AG04450 (cell line): ENCODE data around the gene ARHGAP15. TPM values are rescaled to one million over a fixed set of nuclear protein-coding genes. Genes with fewer than 3 reads are reported as not detected.

ENCODE experiments used
- CTCF ChIA-PET: fragments of 300-600, 350-600 bp; formaldehyde crosslinking; extraction: SDS; loops from one replicate; lab custom pipeline; 2022; ENCODE audit warnings: antibody characterized with exemption, inconsistent platforms; lab: Charles Lee
- POLR2A ChIA-PET: fragments of 350-600 bp; formaldehyde crosslinking; extraction: SDS; loops from one replicate; lab custom pipeline; 2021; ENCODE audit warnings: antibody characterized with exemption, inconsistent platforms; lab: Yijun Ruan, JAX
- DNase-seq: peaks from one replicate; pipeline ENCODE4 v3.0.0-alpha.2; 2011; ENCODE audit warnings: low read depth, low spot score
- H3K27ac ChIP-seq: one replicate; pipeline ENCODE4 v1.5.1; 2012; ENCODE audit warnings: low read depth, low read length, control low read depth
- H3K27me3 ChIP-seq: one replicate; pipeline ENCODE4 v1.6.0; 2012; ENCODE audit warnings: low read length; ENCODE audit not compliant: control insufficient read depth, insufficient read depth
- H3K4me3 ChIP-seq: 2 replicates; pipeline ENCODE4 v1.5.1; 2011; ENCODE audit warnings: mild to moderate bottlenecking, low read depth, low read length, control low read depth
- H3K9me3 ChIP-seq: 2 replicates; pipeline ENCODE4 v1.5.1; 2012; ENCODE audit warnings: low read length; ENCODE audit not compliant: control insufficient read depth, insufficient read depth
- CTCF ChIP-seq: IDR thresholded peaks from 2 replicates; pipeline ENCODE4 v1.5.1; 2011; ENCODE audit warnings: low read depth, low read length, control low read depth, inconsistent platforms
- polyA plus RNA-seq: library from polyadenylated mRNA; depleted of rRNA; stranded (reverse); fragments of >200 nt; gene quantifications from 2 replicates; pipeline ENCODE4 v1.2.3, GENCODE V29; 2011

ARHGAP15 gene
- polyA plus RNA-seq, 1 experiment = not detected

GRCh38 chr2:143732076-143732475 is 602.9 kb downstream of the ARHGAP15 start:
- Histone ChIP-seq H3K27ac (no peak overlapping the region), H3K9me3 (no peaks in the 10 kb centered on the region), H3K27me3 (no peaks in the 10 kb centered on the region), H3K4me3 (no peak overlapping the region)
- ChIA-PET CTCF (no interaction called here), POLR2A (no interaction called here)
- no peak for DNase-seq
- no peak for TF ChIP-seq CTCF

DNA sequence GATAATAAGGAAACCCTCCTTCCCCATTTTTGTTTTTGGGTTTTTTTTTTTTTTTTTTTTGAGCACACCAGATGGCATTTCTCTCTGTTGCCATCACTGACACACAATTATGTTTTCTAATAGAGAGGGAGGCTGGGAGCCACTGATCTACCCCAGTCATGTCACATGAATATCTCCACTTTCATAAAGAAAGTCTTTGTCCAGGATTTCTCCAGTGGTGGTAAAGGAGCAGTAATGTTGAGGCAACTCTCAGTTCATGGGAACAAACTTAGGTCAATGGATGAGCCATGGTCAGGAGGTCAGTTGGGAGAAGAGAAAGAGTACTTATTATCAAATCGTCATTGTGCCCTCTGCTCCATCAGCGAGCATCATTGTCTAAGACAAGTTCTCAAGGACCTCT is 603.7 kb downstream of the ARHGAP15 start:
- Histone ChIP-seq H3K9me3 (no peaks in the 10 kb centered on the region), H3K27me3 (no peaks in the 10 kb centered on the region), H3K27ac (no peak overlapping the region), H3K4me3 (no peak overlapping the region)
- ChIA-PET CTCF (no interaction called here), POLR2A (no interaction called here)
- no peak for DNase-seq
- TF ChIP-seq CTCF = no peak

DNA sequence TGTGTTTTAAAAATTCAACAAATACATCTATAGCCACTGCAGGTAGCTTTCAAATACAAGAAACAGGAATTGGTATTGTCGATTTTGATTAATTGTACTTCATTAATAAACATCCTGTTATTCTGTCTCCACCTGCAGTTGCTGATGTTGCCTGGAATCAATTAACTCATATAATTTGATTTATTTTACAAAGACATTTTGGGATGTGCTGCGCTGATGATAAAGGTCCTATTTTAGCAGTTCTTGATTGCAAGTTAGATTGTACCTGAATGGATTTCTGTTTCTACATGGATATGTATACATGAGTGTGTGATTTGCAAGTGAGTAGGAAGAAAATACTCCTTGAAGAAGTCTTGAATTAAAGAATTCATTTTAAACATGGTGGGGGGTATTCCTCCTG is 605.3 kb downstream of the ARHGAP15 start:
- DNase-seq = no peak

GRCh38 chr2:143736904-143737303 is 607.7 kb downstream of the ARHGAP15 start:
- no peak for TF ChIP-seq CTCF
- no peaks in the 10 kb centered on the region for H3K27me3 ChIP-seq
- H3K9me3 ChIP-seq = no peaks in the 10 kb centered on the region
- no peak for DNase-seq
- ChIA-PET POLR2A (no interaction called here), CTCF (no interaction called here)
- no peak overlapping the region for H3K4me3 ChIP-seq
- H3K27ac ChIP-seq = no peak overlapping the region

More for the DNA sequence above, 605.3 kb downstream of the ARHGAP15 start:
- no peak overlapping the region for H3K27ac ChIP-seq
- ChIA-PET POLR2A (no interaction called here), CTCF (no interaction called here)
- H3K4me3 ChIP-seq = no peak overlapping the region
- H3K9me3 ChIP-seq = no peaks in the 10 kb centered on the region
- H3K27me3 ChIP-seq = no peaks in the 10 kb centered on the region
- no peak for TF ChIP-seq CTCF

DNA sequence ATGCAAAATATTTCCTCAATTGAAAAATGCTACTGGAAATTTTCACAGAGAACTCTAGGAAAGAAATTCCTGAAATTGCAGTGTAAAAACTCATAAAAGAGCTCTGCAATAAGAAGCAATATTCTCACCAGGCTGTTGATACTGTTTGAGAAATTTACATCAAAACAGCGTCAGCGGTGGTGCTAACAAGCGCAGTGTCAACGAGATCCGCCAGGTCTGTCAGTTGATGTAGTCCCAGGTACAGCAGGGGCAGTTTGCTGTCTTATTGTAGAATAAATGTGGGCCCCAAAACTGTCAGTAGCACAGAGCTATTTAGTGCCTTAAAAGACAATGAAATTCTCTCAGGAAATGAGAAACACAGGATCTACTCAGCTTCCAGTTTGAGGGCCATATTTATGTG is 611.2 kb downstream of the ARHGAP15 start:
- H3K9me3 ChIP-seq = no peaks in the 10 kb centered on the region
- no peak for TF ChIP-seq CTCF
- POLR2A ChIA-PET = no interaction called here
- CTCF ChIA-PET = interaction anchor here (1.5 kb wide), 1 partner anchor 11 kb away, joined by 3 read pairs; no protein-coding TSS in a partner anchor
- no peak overlapping the region for H3K27ac ChIP-seq
- no peaks in the 10 kb centered on the region for H3K27me3 ChIP-seq
- DNase-seq = no peak
- H3K4me3 ChIP-seq = no peak overlapping the region
